Mesodermal cell (in vitro differentiated cells): ENCODE measurements around the gene AHSG.

ENCODE experiments used
- H3K27ac ChIP-seq: 2 replicates; pipeline ENCODE4 v1.7.0; 2013; ENCODE audit warnings: mild to moderate bottlenecking, low read depth, low read length, moderate library complexity; ENCODE audit not compliant: severe bottlenecking
- H3K36me3 ChIP-seq: 2 replicates; pipeline ENCODE4 v1.7.1; 2013; ENCODE audit warnings: mild to moderate bottlenecking, low read length, moderate library complexity; ENCODE audit not compliant: control insufficient read depth, insufficient read depth
- H3K4me1 ChIP-seq: one replicate; pipeline ENCODE4 v1.7.1; 2013; ENCODE audit warnings: mild to moderate bottlenecking, low read length; ENCODE audit not compliant: insufficient read depth, control insufficient read depth, poor library complexity, severe bottlenecking
- H3K4me3 ChIP-seq: 2 replicates; pipeline ENCODE4 v1.7.0; 2013; ENCODE audit warnings: low read length, control low read depth, mild to moderate bottlenecking; ENCODE audit not compliant: insufficient read depth, poor library complexity, severe bottlenecking; ENCODE audit errors: extremely low read depth
- H3K9me3 ChIP-seq: 2 replicates; pipeline ENCODE4 v1.7.1; 2013; ENCODE audit warnings: mild to moderate bottlenecking, low read length, moderate library complexity; ENCODE audit not compliant: control insufficient read depth
- WGBS, 2 experiments: methylation state at CpG; one replicate each; pipeline ENCODE4 v1.1.5; 2013; ENCODE audit warnings: missing lambda C conversion rate in 2 of 2; ENCODE audit not compliant: insufficient coverage in 2 of 2; 5-methylcytosine and 5-hydroxymethylcytosine counted together

The AHSG gene

DNA sequence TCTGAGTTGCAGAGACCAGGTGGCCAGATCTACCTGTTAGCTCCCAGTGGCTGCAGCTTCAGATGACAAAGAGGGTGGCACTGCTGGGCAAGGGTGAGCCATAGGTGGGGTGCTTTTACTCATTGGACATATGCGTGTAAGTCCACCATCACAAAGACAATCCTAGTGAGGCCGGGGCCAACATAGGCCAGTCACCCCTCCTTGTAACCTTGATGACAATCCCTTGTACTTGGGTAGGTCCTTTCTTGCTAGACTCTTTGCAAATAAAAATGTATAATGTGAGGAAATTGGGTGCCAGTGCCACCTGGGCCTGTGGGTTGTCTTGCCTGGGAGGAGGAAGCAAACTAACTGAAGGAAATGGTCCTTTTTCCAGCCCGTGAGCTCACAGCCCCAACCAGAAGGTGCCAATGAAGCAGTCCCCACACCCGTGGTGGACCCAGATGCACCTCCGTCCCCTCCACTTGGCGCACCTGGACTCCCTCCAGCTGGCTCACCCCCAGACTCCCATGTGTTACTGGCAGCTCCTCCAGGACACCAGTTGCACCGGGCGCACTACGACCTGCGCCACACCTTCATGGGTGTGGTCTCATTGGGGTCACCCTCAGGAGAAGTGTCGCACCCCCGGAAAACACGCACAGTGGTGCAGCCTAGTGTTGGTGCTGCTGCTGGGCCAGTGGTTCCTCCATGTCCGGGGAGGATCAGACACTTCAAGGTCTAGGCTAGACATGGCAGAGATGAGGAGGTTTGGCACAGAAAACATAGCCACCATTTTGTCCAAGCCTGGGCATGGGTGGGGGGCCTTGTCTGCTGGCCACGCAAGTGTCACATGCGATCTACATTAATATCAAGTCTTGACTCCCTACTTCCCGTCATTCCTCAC, 7.6 kb downstream of the AHSG start:
- H3K4me3 ChIP-seq = no peak overlapping the region
- no peaks in the 10 kb centered on the region for H3K4me1 ChIP-seq
- no peaks in the 10 kb centered on the region for H3K36me3 ChIP-seq
- WGBS, 2 experiments = 86 to 97% methylated on average over 8 to 9 of the region's 17 CpGs
- H3K27ac ChIP-seq = no peak overlapping the region
- no peaks in the 10 kb centered on the region for H3K9me3 ChIP-seq

DNA sequence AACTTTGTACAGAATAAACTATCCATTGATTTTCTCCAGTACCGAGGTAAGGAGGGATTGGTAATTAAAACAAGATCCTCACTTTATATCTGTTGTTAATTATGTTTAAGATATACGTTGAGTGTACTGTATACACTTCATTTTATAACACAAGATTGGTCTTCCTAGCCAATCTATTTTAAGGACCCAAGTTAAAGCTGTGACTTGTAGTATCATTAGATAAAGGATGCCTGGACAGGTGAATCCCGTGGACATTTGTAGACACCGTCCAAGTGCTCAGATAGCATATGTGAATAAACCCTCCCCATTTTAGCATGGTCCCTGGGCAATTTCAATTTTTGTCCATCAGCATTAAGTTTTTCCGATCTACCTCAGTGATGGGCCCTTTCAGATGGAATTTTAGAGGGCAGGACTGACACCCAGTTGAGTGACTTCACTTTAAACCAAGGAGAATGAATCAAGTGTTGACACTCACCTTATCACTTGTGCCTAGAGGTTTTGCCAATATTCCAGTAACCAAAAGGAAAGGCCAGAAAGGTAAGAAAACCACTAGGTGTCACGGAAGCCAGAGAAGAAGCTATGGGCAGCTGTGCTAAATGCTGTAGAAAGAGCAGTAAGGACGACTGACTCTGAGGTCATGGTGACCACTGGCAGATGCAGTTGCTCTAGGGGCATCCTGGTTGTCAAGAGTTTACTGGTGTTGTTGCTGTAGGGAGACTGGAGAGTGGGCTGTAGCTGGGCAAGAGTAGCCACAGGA, 9.2 kb downstream of the AHSG start:
- WGBS, 2 experiments = 76 to 79% methylated on average over 2 to 4 of the region's 7 CpGs
- no peaks in the 10 kb centered on the region for H3K9me3 ChIP-seq

DNA sequence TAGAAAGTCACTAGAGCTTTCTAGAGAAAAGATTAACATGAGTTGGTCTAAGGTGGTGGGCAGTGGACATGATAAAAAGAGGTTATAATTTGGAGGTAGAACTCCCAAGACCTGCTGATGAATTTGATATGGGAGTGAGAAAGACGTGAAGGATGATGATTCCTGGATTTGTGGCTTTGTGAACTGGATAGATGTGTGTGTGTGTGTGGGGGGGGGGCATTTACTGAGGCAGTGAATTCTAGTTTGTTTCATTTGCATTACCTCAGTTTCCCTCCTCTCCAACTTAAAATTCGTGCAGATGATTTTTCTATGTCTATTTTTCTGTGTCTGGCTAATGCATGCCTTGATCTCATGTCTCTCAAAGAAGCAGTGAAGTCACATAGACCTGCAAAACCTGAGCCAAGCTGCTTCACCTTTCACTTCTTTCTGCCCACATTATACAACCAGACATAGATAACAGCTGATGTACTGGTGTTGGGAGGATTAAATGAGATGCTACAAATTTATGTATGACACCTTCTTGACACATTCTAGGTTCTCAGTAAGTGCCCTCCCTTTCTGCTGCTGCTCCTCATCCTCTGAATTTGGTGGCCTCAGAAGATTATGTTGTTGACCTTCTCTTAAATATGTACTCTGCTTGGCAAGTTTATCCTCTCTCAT, 9.9 kb downstream of the AHSG start:
- no peaks in the 10 kb centered on the region for H3K4me1 ChIP-seq
- 33 to 45% methylated on average over 1 of the region's 2 CpGs for WGBS, 2 experiments
- H3K4me3 ChIP-seq = no peak overlapping the region

More for the DNA sequence above, 9.2 kb downstream of the AHSG start:
- Histone ChIP-seq H3K4me3 (no peak overlapping the region), H3K27ac (no peak overlapping the region), H3K4me1 (no peaks in the 10 kb centered on the region), H3K36me3 (no peaks in the 10 kb centered on the region)

DNA sequence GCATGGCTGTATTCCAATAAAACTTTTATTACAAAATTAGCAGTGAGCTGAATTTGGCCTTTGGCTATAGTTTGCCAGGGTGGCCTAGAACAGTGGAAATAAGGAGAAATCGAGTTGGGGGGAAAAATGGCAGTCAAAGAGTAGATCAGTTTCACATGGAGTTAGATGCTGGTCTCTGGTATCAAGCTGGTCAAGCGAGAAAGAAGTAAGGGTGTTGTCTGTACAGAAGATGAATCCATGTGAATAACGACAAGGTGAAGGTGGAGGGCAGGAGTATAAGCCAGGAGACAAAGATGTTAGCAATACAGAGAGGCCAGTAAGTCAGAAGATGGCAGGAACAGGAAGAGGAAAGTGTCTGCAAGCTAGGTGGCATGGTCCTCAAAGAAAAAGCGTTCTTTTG, 11.7 kb downstream of the AHSG start:
- H3K27ac ChIP-seq = no peak overlapping the region
- WGBS, 2 experiments = 87 to 92% methylated on average over 4 of the region's 4 CpGs
- H3K4me1 ChIP-seq = no peaks in the 10 kb centered on the region
- no peak overlapping the region for H3K4me3 ChIP-seq
- no peaks in the 10 kb centered on the region for H3K9me3 ChIP-seq
- H3K36me3 ChIP-seq = no peaks in the 10 kb centered on the region

More for the DNA sequence above, 9.9 kb downstream of the AHSG start:
- no peaks in the 10 kb centered on the region for H3K36me3 ChIP-seq
- H3K27ac ChIP-seq = no peak overlapping the region
- H3K9me3 ChIP-seq = no peaks in the 10 kb centered on the region

DNA sequence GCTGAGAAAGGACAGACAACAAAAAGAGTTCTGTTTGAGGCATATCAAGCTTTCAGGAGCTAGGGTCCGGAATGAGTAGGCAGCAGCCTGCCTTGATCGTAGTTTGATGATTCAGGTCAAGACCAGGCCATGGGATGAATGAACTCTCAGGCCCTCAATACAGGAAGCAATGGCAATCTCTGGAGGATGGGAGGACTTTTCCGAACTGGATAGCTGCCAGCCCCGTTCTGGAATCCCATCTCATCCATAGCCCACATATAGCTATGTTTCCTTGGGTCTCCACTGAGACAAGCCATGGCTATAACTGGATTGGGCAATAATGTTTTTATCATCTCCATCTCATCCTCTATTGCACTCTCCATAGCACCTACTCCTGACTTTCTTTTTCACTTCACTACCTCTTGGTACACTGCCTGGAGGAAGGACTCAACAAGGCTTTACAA, 12.8 kb downstream of the AHSG start:
- Histone ChIP-seq H3K36me3 (no peaks in the 10 kb centered on the region), H3K27ac (no peak overlapping the region), H3K4me3 (no peak overlapping the region), H3K9me3 (no peaks in the 10 kb centered on the region), H3K4me1 (no peaks in the 10 kb centered on the region)
- WGBS, 2 experiments = 94 to 100% methylated on average over 2 to 3 of the region's 4 CpGs

DNA sequence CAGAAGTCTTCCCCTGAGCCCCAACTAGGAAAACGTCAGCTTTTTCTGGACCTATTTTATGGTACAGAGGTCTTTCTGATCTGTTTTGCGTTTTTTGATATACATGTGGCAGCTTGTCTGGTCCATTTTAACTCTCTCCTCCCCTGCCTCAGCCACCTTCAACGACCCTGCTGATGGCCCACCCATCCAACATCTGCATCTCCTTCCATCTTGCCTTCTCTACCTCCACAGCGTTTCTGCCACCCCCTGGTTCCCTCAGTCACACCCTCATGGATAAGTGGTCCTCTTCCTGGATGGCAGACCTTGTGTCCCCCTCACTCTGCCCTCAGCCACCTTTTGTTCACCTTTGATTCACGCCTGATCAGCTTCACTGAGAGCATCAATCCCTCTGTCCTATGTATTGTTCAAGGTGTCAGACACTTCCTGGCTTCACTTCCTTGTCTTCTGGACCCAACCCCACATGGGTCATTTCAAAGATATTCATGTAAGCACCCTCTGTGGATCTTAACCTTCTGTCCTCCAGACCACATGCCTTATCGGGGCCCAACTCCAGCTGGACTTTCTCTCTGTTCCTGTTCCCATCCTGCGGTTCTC, 13.5 kb downstream of the AHSG start:
- 84 to 98% methylated on average over 5 to 7 of the region's 7 CpGs for WGBS, 2 experiments
- Histone ChIP-seq H3K4me1 (no peaks in the 10 kb centered on the region), H3K36me3 (no peaks in the 10 kb centered on the region), H3K4me3 (no peak overlapping the region), H3K9me3 (no peaks in the 10 kb centered on the region), H3K27ac (no peak overlapping the region)

DNA sequence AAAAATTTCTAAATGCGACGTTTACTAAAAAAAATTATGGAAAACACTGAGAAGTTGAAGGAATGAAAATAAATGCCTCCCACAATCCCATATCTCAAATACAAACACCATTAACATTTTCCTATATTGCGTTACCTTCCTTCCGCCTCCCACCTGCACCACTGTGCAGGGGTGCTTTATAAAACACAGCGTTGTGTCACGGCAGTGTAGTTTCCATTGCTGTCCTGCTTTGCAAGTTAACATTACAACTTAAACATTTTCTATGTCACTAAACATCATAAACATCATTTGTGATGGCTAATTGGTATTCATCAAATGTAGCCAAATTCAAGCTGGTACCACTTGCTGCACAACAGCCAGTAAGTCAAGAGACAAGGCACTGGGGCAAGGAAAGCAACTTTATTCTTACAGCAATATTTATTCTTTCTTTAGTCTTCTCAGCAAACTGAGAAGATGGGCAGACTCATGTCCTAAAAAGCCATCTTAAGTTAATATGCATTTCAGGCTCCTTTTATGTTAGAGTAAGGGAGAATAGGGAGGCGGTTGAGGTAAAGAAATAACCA, 15.1 kb downstream of the AHSG start:
- no peak overlapping the region for H3K27ac ChIP-seq
- no peaks in the 10 kb centered on the region for H3K36me3 ChIP-seq
- no peaks in the 10 kb centered on the region for H3K9me3 ChIP-seq
- H3K4me3 ChIP-seq = no peak overlapping the region
- no peaks in the 10 kb centered on the region for H3K4me1 ChIP-seq
- 98 to 100% methylated on average over 4 of the region's 7 CpGs for WGBS, 2 experiments

DNA sequence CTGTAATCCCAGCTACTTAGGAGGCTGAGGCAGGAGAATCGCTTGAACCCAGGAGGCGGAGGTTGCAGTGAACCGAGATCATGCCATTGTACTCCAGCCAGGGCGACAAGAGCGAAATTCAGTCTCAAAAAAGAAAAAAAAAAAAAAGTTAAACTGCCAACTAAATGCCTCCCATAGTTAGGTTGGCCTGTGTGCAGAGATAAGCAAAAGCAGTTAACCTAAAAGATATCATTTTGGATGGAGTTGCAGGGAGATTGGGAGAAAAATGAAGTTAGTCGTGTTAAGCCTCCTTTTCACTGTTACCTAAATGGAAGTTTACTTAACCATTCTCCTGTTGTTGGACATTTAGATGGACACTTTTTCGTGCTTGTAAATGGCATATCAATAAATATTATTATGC, 15.9 kb downstream of the AHSG start:
- no peaks in the 10 kb centered on the region for H3K36me3 ChIP-seq

DNA sequence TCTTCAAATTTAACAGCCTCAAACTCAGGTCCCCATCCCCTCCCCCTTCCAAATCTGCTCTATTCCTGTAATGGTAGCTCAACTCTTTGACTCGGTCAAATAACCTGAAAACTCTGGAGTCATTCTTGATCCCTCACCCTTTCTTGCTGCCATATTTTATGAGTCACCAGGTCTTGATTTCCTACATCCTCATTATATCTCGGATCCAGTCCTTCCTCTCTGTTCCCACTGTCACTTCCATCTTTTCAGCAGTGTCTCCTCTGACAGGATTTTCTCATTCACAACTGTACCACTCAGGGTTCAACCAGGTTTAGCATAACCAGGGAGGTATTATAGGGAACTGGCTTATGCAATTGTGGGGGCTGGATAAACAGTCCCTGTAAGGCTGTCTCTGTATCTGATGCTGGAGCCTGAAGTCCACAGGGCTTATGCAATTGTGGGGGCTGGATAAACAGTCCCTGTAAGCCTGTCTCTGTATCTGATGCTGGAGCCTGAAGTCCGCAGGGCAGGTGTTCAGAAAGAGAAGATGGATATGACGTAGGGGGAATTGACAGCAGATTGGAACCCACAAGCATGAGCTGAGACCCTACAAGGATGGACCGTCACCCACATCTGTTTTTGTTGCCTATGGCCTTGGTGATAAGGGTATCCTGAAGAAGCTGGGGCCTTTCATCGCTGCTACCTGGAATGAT, 18.2 kb downstream of the AHSG start:
- no peak overlapping the region for H3K4me3 ChIP-seq
- H3K36me3 ChIP-seq = no peaks in the 10 kb centered on the region
- WGBS, 2 experiments = 85 to 95% methylated on average over 6 of the region's 6 CpGs
- no peaks in the 10 kb centered on the region for H3K9me3 ChIP-seq
- H3K27ac ChIP-seq = no peak overlapping the region
- no peaks in the 10 kb centered on the region for H3K4me1 ChIP-seq

More for the DNA sequence above, 15.9 kb downstream of the AHSG start:
- WGBS, 2 experiments = 95 to 100% methylated on average over 2 to 4 of the region's 7 CpGs
- Histone ChIP-seq H3K4me3 (no peak overlapping the region), H3K9me3 (no peaks in the 10 kb centered on the region), H3K4me1 (no peaks in the 10 kb centered on the region), H3K27ac (no peak overlapping the region)

DNA sequence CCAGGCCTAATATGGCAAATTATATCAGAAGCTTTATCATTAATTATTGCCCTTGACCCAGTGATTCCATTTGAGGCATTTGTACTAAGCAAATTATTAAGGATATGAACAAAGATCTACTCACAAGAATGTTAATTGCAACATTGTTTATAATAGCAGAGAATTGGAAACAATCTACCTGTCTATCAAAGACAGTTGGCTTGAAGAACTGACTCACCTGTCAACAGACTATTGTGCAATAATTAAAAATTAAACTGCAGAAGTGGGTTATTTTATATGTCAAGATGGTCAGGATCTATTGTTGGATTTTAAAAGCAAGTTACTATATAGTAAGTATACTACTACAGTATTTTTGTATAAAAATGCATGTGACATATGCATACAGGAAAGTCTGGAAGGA, 20.6 kb downstream of the AHSG start:
- H3K27ac ChIP-seq = no peak overlapping the region
- H3K4me3 ChIP-seq = no peak overlapping the region
- no peaks in the 10 kb centered on the region for H3K36me3 ChIP-seq
- no peaks in the 10 kb centered on the region for H3K4me1 ChIP-seq
- no peaks in the 10 kb centered on the region for H3K9me3 ChIP-seq
